HG03108 (cell line): ENCODE data around the gene PRDM1.

ENCODE experiments used
- ATAC-seq: cut with Tn5 transposase; IDR thresholded peaks from one replicate; pipeline ENCODE4 v1.9.1; 2021; ENCODE audit warnings: moderate library complexity; ENCODE audit not compliant: unreplicated experiment

Gene PRDM1

DNA sequence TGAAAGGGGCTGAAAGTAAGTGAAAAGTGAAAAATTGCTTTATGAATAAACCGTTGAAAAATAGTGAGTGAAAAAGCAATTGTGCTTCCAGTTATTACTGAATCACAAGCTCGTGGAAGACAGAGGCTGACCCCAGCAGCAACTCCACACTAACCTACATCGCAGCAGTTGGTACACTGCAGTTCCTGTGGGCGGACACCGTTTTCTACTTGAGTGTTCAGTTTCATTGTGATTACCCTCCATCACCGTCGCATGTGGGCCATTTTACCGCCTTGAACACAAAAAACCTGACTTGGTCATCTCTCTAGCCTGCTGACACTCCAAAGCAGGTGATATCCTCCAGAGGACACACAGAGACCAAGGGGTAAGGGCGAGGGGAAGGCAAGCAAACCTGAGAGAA lies 28.4 kb downstream of the PRDM1 start:
- peak; percentile 58 for ATAC-seq

DNA sequence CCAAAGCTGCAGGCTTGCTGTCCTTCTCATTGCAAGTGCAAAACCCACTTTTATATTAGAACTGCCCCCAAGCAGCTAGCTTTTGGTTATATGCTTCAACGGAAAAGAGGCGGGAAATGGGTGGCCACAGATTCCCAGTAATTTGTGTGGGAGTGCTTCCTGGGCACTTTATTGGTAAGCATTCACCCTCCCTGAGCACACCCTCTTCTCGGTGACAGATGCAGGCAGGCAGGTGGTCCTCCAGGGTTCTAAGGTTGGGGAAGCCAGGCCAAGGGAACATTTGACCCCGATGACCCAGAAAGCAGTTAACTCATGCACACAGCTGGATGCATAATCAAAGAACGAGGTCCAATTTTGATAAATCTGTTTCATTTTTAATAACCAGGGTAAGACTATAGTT lies 29.1 kb downstream of the PRDM1 start:
- no peak for ATAC-seq

DNA sequence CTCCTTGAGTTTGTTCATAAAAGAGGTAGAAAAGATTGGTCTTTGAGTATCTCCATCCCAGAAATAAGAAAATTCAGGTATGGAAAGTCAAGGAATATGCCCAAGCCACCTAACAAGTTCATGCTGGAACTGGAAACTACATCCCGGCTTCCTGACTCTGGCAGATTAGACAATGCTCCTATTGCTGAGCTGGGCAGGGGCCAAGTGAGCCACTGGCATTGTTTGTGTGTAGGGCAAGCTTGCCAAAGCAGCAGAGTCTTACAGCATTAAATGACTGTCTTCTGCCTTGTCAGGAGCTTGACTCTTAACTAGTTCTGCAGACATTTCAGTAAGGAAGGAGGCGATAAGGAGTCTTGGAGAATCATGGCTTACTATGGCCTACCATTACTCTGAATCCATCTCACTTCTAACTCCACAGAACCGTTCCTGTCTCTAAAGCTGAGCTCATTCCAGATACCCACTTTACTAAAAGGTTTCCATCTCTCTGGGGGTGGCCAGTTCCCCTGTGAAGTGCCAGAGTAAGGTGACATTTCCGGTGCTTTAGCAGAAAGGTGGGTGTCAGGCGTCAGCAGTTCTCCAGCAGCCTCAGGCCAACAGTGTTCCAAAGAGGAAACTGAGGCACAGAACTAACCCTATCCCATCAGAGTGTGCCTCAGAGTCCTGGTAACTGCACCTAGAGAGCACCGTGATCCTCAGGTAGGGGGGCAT lies 30.1 kb downstream of the PRDM1 start:
- ATAC-seq, result no peak

DNA sequence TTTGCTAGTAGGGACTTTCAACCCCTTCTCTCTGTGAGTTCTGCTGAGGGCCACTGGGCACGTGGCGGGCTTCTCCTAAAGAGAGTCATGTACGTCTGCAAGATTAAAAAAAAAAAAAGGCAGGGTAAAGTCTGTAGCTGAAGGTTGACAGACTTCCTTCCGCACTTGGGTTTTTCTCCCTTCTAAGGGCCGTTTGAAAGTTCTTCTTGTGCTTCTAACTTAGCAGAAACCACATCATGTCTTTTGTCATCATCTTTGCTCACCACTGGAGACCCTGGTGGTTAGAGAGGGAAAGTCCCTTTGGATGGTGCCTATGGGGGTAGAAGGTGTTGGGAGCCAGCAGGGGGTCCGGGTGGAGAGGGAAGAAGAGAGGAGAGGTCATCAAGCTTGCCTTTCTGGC lies 31.4 kb downstream of the PRDM1 start:
- peak; percentile 60 for ATAC-seq

DNA sequence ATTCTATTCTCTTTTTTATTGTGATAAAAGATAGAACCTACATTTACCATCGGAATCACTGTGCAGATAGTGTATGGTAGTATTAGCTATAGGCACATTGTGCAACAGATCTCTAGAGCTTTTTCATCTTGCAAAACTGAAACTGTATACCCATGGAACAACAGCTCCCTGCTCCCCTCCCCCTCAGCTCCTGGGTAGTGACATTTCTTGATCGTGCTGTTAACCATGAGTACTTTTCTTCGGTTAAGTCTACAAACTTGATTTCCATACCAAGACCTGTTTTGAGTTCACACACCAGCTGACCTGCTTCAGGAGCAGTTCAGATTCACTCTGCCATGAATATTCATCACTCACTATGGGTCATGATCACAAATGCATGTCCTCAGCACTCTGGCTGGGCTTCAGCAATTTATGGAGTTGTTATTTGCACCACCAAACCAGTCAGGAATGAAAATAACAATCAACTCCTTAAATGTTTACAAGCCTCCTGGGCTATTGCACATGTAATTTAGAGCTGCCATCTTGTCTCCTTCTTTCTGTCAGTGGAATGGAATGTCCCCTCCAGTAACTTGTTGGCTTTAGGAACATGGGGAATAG lies 32.8 kb downstream of the PRDM1 start:
- no peak for ATAC-seq

DNA sequence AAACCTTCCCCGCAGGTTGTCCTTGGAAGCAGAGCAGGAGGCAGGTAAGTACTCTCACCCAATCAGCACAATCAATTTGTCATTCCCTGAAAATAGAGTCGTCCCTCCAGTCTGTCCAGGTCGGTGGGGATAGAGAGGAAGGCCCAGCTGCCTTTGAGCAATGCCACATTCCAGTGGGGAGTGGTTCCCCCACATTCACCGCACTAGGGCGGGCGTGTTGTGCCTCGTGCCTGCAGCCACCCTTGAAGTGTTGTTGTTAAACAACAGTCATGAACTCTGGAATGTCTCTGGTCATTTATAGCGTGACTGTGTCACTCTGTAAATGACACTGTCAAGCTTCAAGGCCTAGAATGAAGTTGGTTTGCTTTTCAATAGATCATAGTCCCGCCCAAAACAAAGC lies 33.4 kb downstream of the PRDM1 start:
- no peak for ATAC-seq

DNA sequence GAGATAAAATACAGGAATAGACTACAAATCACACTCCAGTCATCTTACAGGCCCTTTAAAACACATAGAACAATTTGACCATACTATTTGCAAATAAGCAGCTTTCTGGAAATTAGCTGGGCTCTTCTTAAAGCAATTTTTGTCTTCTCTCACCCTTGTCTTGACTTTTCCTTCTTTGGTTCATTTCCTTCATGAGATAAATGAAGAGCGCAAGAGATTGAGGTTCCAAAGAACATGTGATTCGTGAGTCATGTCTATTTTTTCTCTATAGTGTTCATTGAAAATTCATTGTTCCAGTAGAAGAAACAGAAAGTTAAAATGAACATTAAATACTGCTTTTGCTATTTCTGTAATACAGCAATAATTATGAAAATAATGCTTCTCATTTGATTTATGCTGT lies 33.9 kb downstream of the PRDM1 start:
- no peak for ATAC-seq

DNA sequence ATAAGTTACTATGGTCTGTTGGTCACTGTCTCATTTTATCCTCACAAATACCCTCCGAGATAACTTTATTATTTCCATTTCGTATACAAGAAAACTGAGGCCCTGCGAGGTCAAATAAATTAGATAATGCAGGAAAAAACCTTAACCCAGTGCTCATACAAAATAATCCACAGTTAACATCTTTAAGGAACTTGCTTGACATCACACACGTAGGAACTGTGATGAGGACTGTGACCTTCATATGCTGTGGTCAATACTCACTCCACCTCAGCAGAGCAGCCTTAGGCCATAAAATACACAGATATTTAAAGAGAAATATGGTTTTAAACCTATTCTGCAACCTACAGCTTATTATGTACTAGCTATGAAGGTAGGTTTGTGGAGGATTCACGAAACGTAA lies 34.3 kb downstream of the PRDM1 start:
- ATAC-seq, result no peak

DNA sequence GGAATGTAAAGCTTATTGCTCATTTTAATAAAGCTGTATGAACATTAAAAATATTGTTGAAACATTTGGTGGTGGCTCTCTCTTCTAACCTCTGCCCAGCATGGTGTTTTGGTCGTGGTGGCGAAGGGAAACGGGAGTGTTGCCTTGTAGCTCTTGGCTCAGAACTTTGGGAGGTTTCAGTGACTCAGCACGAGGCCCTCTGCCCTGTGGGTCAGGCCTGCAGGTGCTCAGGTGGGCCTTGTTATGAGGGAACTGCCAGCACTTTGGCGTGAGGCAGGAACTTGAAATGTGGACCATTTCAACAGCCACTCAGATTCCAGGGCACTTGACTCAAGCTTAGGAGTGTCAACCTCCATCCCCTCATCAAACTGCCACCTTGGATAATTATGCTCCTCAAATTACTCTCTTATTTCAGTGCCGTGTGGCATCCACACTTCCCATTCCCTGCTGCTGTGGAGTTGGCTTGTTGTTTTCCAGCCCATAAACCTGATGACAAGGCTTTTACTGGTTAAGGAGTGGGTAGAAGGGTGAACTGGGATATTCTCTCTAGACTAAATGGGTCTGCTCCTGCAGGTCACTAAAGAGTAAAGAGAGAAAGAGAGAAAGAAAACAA lies 36.3 kb downstream of the PRDM1 start:
- no peak for ATAC-seq

DNA sequence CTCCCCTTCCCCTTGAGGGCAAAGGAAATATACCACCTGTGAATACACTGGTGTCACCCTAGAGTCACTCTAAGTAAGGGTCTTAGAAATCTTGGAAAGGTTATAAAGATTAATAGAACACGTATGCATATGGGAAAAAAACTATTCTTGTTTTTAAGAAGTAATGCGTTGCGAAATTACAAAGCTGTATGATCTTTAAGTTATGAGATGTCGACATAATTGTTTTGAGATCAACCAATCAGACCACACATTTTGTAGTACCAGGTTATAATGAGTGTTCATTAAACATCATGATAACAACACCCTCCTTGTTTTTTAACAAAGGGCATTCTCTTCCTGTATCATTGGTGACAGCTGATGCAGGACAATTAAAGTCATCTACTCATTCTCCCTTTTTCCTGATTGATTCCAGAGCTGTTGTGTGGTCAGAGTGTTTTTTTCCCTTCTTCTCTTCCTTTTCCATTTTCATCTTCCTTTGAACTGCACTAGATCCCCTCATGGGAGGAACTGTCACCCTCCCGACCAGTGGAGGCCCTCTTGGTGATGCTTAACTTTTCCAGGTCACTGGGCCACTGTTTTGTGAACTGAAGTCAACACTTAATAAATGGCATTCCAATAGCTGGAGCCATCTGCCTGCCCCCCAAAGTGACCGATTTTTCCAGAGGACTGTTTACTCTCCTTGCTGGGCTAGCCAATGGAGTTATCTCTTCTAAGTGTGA lies 37.0 kb downstream of the PRDM1 start:
- no peak for ATAC-seq

DNA sequence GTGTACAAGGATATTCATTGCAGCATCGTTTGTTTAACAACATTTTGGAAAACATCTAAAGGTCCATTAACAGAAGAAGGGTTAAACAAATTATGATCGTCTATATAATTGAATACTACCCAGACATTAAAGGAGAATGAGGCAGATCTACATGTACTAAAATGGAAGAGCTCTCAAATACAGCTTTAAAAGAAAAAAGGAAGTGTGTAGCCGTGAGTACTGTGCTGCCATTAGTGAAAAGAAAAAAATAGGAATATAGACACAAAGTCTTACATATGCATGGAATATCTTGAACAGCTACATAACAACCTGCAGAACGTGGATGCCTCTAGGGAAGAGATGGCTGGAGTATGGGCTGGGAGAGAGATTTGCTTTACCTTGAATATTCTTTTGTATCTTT lies 37.9 kb downstream of the PRDM1 start:
- no peak for ATAC-seq

DNA sequence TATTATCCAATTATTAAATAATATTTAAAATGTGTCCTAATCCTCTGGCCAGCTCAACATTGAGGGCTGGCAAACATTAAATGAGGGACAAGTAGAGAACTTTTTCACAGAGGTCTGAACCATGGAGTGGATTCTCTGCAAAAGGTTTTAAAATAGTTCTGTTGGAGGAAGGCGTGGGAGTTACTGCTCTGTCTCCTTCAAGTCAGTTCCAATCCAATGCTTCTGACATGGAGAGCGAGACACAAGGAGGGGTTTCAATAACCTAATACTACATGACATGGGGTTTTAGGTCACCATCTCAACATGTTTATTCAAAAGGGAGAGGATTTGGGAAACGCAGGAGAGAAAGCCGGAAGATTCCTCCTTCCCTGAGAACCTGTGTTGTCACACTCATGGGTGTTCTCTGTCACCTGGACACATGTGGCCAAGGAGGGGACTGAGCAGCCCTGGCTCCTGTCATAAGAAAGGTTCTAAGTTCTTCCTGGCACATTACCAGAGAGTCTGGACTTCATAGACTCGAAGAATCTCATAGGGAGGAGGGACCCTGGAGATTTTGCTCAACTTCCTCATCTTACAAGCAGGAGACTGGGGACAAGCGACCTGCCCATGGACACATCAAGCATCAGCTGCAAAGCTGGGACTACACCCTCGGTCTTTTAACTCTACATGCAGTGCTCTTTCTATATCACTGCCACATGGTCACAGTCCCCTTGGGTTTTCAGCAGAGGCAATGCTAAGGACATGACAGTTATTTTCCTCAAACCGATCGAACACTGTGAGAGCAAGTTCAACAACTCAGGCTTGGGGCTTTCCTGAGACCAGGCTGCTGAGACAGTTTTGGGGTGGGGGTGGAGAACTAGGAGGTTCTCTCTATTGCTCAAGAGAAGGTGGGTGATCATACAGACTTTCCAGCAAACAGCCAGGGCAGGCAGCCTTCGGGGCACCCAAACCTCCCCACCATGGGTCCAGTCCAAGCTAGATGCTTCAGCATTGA lies 38.6 kb downstream of the PRDM1 start:
- no peak for ATAC-seq

DNA sequence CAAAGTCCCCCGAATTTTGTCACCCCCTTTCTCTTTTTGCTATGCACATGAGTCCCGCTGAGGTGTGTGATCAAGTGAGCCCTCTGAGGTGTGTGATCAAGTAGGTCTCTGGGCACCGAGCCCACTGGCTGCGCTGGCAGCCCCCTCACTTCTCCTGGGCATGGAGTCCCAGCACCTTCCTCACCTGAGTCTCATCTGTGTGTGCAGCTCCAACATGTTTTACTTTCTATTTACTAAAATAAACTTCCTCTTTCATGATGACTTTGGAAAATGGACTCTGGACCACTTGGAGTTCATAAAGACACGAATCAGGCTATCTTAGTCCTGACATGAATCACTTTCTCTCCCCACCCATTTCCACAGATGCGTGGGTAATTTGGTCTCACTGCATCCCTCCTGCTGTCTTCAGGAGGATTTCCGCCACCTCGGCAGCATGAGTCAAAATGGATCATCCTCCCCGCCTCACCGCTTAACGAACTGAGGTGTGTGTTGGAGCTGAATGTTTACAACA lies 39.8 kb downstream of the PRDM1 start:
- ATAC-seq, result no peak

DNA sequence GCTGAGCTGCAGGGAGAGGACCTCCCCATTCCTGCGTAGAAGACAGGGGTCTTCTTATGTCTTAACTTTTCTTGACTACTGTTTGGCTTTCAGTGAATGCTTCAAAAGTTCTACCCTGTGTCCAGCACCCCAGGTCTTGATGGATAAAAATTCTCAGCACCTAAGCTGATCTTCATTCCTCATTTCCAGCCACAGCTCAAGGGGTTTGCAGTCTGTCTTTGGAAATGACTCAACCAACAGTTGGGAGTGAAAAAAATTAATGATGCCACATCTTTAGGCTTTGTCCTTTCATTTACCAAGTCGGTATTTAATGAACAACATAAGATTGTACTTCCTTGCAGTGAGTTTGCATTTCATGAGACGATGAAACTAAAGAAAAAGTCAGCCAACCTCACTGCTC lies 40.3 kb downstream of the PRDM1 start:
- no peak for ATAC-seq

DNA sequence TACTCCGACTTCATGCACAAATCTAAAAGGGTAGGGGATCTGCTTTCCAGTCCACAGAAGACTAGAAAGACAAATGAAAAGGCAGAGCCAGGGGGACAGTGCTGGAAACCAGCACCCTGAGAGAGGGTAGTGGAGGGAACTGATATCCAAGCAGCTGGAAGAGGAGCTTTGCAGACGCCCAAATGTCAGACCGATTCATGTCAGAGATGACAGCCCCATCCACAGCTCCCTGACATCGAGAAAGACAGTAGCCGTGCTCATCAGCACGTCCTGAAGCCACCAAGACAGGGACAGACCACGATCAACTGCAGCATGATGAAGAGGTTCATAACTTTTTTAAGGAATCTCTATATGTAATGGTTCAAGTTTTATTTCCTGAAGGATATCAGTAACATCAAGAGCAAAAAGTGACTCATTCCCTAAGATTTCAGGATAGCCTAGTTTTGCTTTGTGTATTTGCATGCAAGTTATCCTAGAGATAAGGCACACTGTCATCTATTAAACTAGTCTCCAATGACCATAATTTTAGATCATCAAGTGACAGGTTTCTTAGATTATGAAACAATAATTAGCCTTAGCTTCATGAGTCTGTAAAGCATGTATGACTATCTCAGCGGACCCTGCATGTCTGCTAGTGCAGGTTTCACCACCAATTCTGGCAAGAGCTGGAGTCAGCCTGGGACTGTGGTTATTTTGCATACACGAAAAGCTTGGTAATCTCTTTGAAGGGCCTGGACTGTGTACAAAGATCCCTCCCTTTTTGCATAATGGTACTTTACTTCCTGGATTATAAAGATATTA lies 43.0 kb downstream of the PRDM1 start:
- no peak for ATAC-seq

DNA sequence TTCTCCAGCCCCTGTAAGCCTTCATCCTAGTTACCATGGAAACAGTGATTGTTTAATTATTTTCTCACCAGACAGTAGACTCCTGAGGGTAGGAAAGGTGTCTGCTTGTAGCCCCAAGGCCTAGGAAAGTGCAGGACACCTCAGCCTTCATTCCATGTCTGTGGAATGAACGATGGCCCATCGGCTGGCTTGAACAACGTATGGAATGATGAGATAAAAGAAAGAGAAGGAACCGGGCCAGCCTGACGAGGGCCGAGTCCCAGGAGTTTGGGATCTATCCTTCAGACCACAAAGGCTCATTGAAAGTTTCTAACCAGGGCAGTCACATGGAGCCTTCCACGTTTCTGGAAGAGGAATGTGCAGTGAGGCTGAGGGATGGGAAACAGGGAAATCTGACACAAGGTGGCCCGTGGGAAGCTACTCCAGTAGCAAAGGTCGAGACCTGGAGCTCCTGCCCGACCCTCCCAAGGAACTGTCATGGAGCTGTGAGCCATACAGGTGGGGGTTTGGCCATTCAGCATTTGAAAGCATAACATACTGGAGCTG lies 46.1 kb downstream of the PRDM1 start:
- ATAC-seq, result no peak

DNA sequence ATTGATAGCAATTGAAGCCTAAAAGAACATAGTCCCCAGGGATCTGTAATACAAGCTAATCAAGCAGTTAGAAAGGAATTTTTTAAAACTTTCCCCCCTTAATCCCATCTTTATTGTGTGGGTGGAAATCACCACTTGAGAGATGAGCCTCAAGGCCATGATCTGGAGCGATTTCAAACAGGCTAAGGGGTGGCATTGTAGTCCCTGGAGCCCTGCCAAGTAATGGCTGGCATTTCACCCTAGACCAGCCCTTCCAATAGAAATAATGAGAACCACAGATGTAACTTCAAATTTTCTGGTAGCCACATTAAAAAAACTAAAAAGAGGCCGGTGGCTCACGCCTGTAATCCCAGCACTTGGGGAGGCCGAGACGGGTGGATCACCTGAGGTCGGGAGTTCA lies 46.9 kb downstream of the PRDM1 start:
- no peak for ATAC-seq

DNA sequence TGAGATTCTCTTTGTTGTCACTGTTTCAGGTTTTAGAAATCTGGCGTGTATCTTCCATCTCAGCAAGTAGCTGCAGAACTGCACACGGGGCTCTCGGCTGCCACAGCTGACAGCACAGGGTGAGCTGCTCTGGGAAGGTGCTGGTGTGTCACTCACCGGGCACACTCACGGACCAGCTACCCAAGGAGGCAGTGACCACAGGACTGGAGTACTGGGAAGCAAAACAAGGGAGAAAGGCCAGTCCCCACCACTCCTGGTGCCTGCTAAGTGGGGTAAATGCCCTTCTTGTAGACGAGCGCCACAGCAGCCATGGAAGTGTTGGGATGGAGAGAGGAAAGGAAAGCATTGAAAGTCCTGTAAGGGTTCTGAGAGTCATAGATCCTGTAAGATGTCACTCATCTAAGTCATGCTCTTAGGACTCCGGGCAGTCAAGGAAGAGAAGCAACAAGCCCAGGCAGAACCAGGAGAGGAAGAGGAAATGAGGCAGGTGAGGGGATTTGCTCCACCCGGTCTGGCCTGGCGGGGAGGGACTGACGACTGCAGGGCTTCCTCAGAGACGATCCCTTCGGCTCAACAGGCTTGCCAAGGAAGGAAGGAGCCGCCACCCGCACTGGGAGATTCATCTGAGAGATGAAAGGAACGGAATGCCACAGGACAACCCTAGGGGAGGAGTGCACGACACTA lies 48.1 kb downstream of the PRDM1 start:
- ATAC-seq, result no peak
